H9 (cell line): ENCODE data around the gene DISC1. TPM values are rescaled to one million over a fixed set of nuclear protein-coding genes. Genes with fewer than 3 reads are reported as not detected.

Source experiments
- DNase-seq: peaks from one replicate; pipeline ENCODE4 v3.0.0-alpha.2; 2017
- H2AFZ ChIP-seq: one replicate; pipeline ENCODE4 v1.6.1; 2013; ENCODE audit warnings: mild to moderate bottlenecking, low read length, control low read depth, moderate library complexity
- H2AK5ac ChIP-seq: 2 replicates; pipeline ENCODE4 v1.6.1; 2013; ENCODE audit warnings: low read length, control low read depth, mixed read lengths; ENCODE audit not compliant: insufficient read length
- H2BK120ac ChIP-seq: one replicate; pipeline ENCODE4 v1.6.1; 2013; ENCODE audit warnings: low read depth, mild to moderate bottlenecking, low read length, control low read depth, inconsistent platforms; ENCODE audit not compliant: poor library complexity, severe bottlenecking
- H2BK12ac ChIP-seq: 2 replicates; pipeline ENCODE4 v1.6.1; 2013; ENCODE audit warnings: low read length, control low read depth, mixed read lengths, low read depth; ENCODE audit not compliant: insufficient read length
- H2BK15ac ChIP-seq: 2 replicates; pipeline ENCODE4 v1.6.1; 2013; ENCODE audit warnings: low read depth, low read length, control low read depth
- H2BK20ac ChIP-seq: one replicate; pipeline ENCODE4 v1.6.1; 2013; ENCODE audit warnings: low read depth, mild to moderate bottlenecking, low read length, control low read depth, inconsistent platforms; ENCODE audit not compliant: poor library complexity, severe bottlenecking
- H2BK5ac ChIP-seq: 2 replicates; pipeline ENCODE4 v1.6.1; 2013; ENCODE audit warnings: low read length, control low read depth, mixed read lengths; ENCODE audit not compliant: insufficient read length
- H3K14ac ChIP-seq: 2 replicates; pipeline ENCODE4 v1.6.1; 2013; ENCODE audit warnings: low read length, control low read depth; ENCODE audit not compliant: insufficient read depth
- H3K18ac ChIP-seq: 2 replicates; pipeline ENCODE4 v1.6.1; 2013; ENCODE audit warnings: low read depth, mild to moderate bottlenecking, mixed read lengths, low read length, control low read depth; ENCODE audit not compliant: insufficient read length
- H3K23ac ChIP-seq: 2 replicates; pipeline ENCODE4 v1.6.1; 2013; ENCODE audit warnings: low read length, control low read depth, mixed read lengths, low read depth; ENCODE audit not compliant: insufficient read length
- H3K23me2 ChIP-seq: 2 replicates; pipeline ENCODE4 v1.6.1; 2013; ENCODE audit warnings: low read depth, mild to moderate bottlenecking, mixed read lengths, low read length, control low read depth; ENCODE audit not compliant: insufficient read length, poor library complexity, severe bottlenecking
- H3K27ac ChIP-seq: 2 replicates; pipeline ENCODE4 v1.5.1; 2013; ENCODE audit warnings: low read length, control low read depth, mixed read lengths, low read depth; ENCODE audit not compliant: insufficient read length
- H3K27me3 ChIP-seq: 2 replicates; pipeline ENCODE4 v1.6.1; 2013; ENCODE audit warnings: low read length, control low read depth, inconsistent platforms; ENCODE audit not compliant: insufficient read depth
- H3K4ac ChIP-seq: 2 replicates; pipeline ENCODE4 v1.6.1; 2013; ENCODE audit warnings: low read depth, mild to moderate bottlenecking, control low read depth, inconsistent platforms, low read length, moderate library complexity
- H3K4me1 ChIP-seq: 2 replicates; pipeline ENCODE4 v1.6.1; 2013; ENCODE audit warnings: low read length, control low read depth, inconsistent platforms; ENCODE audit not compliant: insufficient read depth
- H3K4me2 ChIP-seq: 2 replicates; pipeline ENCODE4 v1.6.1; 2013; ENCODE audit warnings: low read length, control low read depth, mixed read lengths; ENCODE audit not compliant: insufficient read length, insufficient read depth
- H3K56ac ChIP-seq: 2 replicates; pipeline ENCODE4 v1.6.1; 2013; ENCODE audit warnings: low read depth, mild to moderate bottlenecking, mixed read lengths, low read length, control low read depth; ENCODE audit not compliant: insufficient read length
- H3K79me1 ChIP-seq: 2 replicates; pipeline ENCODE4 v1.6.1; 2013; ENCODE audit warnings: low read depth, mild to moderate bottlenecking, moderate library complexity, low read length, control low read depth, inconsistent platforms; ENCODE audit not compliant: insufficient read depth, poor library complexity, severe bottlenecking
- H3K79me2 ChIP-seq: 2 replicates; pipeline ENCODE4 v1.6.1; 2013; ENCODE audit warnings: low read length, control low read depth, inconsistent platforms; ENCODE audit not compliant: insufficient read depth
- H3K9ac ChIP-seq: 2 replicates; pipeline ENCODE4 v1.6.1; 2013; ENCODE audit warnings: low read length, control low read depth, mixed read lengths; ENCODE audit not compliant: insufficient read length; ENCODE audit errors: extremely low read depth
- H3K9me3 ChIP-seq: one replicate; pipeline ENCODE4 v1.6.1; 2013; ENCODE audit warnings: low read depth, low read length, inconsistent platforms; ENCODE audit not compliant: control insufficient read depth
- H3T11ph ChIP-seq: one replicate; pipeline ENCODE4 v1.6.1; 2013; ENCODE audit warnings: mild to moderate bottlenecking, low read length, control low read depth, inconsistent platforms
- H4K20me1 ChIP-seq: one replicate; pipeline ENCODE4 v1.6.1; 2013; ENCODE audit not compliant: control insufficient read depth, insufficient read length, insufficient read depth
- H4K5ac ChIP-seq: 2 replicates; pipeline ENCODE4 v1.6.1; 2013; ENCODE audit warnings: low read depth, mild to moderate bottlenecking, mixed read lengths, low read length, control low read depth; ENCODE audit not compliant: insufficient read length
- H4K8ac ChIP-seq: replicated peaks from 2 replicates; pipeline ENCODE4 v1.6.1; 2013; ENCODE audit warnings: low read length, control low read depth, mixed read lengths, low read depth; ENCODE audit not compliant: insufficient read length
- H4K91ac ChIP-seq: 2 replicates; pipeline ENCODE4 v1.6.1; 2013; ENCODE audit warnings: low read depth, mild to moderate bottlenecking, moderate library complexity, mixed read lengths, low read length, control low read depth; ENCODE audit not compliant: insufficient read length
- H3K27ac Mint-ChIP-seq, 3 experiments: 2 replicates in 2 of 3; 3 replicates in 1 of 3; pipeline ENCODE4 v1.8.0; 2020 to 2021; ENCODE audit warnings: mixed read lengths in 3 of 3, mild to moderate bottlenecking in 1 of 3, moderate library complexity in 1 of 3
- H3K27me3 Mint-ChIP-seq: 2 replicates; pipeline ENCODE4 v1.8.0; 2021; ENCODE audit warnings: low read depth, mild to moderate bottlenecking, moderate library complexity, mixed read lengths
- H3K36me3 Mint-ChIP-seq, 3 experiments: 2 replicates in 2 of 3; 3 replicates in 1 of 3; pipeline ENCODE4 v1.8.0; 2020 to 2021; ENCODE audit warnings: low read depth in 3 of 3, mixed read lengths in 3 of 3; ENCODE audit not compliant: insufficient read depth in 1 of 3
- H3K4me1 Mint-ChIP-seq, 2 experiments: 2 replicates each; pipeline ENCODE4 v1.8.0; 2020; ENCODE audit warnings: mixed read lengths in 2 of 2
- H3K4me3 Mint-ChIP-seq, 2 experiments: 2 replicates in 1 of 2; 3 replicates in 1 of 2; pipeline ENCODE4 v1.8.0; 2020 to 2021; ENCODE audit warnings: mild to moderate bottlenecking in 2 of 2, mixed read lengths in 2 of 2, moderate library complexity in 1 of 2
- H3K9me3 Mint-ChIP-seq, 2 experiments: 2 replicates in 1 of 2; 3 replicates in 1 of 2; pipeline ENCODE4 v1.8.0; 2020; ENCODE audit warnings: mild to moderate bottlenecking in 2 of 2, mixed read lengths in 2 of 2, moderate library complexity in 1 of 2
- WGBS: extraction: QIAGEN DNeasy Blood & Tissue Kit; methylation state at CpG from one replicate; pipeline ENCODE4 v1.1.7; 2013; ENCODE audit warnings: missing lambda C conversion rate, low lambda C conversion rate, mixed read lengths; ENCODE audit not compliant: insufficient read length; ENCODE audit errors: extremely low coverage; 5-methylcytosine and 5-hydroxymethylcytosine counted together
- total RNA-seq: library from RNA; stranded (reverse); gene quantifications from 2 replicates; pipeline ENCODE4 v1.2.1, GENCODE V29; 2021
- TF ChIP-seq, protein P1 (sequence below): fragments of 200-600 bp; sonication (generic); conservative IDR thresholded peaks from 3 replicates; pipeline ENCODE4 v1.8.0; 2021; ENCODE audit warnings: antibody characterized with exemption, mild to moderate bottlenecking

Gene DISC1
- total RNA-seq, 1 experiment from 2014 or later: 2.5 TPM

DNA sequence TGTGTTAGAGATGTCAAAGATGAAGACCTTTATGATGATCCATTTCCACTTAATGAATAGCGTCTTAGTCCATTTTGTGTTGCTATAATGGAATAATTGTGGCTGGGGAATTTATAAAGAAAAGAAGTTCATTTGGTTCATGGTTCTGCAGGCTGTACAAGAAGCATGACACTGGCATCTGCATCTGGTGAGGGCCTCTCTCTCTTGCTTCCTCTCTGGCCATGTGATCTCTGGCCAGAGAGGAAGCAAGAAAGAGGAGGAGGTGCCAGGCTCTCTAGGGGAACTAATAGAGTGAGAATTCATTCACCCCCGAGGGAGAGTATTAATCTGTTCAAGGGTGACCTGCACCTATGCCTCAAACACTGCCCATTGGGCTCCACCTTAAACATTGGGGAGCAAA is 242.8 kb downstream of the DISC1 start:
- H3K79me1 ChIP-seq: no peaks in the 10 kb centered on the region
- H2BK5ac ChIP-seq: no peak overlapping the region
- Mint-ChIP-seq H3K4me3 (no peak overlapping the region), H3K27ac (no peak overlapping the region), H3K27me3 (peaks cover 4% of the 10 kb centered on the region; the same call in 1 of the 2 replicates), H3K36me3 (no peaks in the 10 kb centered on the region; a peak in 1 of 7 replicates), H3K4me1 (peaks cover 18 to 20% of the 10 kb centered on the region in 2 experiments), H3K9me3 (no peaks in the 10 kb centered on the region)
- no peak overlapping the region for H4K5ac ChIP-seq
- no peak overlapping the region for H3K9ac ChIP-seq
- no peak overlapping the region for H4K91ac ChIP-seq
- no peak overlapping the region for H3K4ac ChIP-seq
- no peaks in the 10 kb centered on the region for H3K27me3 ChIP-seq
- H3K18ac ChIP-seq: no peak overlapping the region
- H2BK15ac ChIP-seq: no peak overlapping the region
- no peak overlapping the region for H3T11ph ChIP-seq
- no peak overlapping the region for H3K23ac ChIP-seq
- H3K56ac ChIP-seq: no peak overlapping the region
- no peak overlapping the region for H2AK5ac ChIP-seq
- H2BK120ac ChIP-seq: no peak overlapping the region
- no peaks in the 10 kb centered on the region for H3K9me3 ChIP-seq
- WGBS: no CpG with 5 or more reads among the region's 2 CpGs
- DNase-seq: no peak
- no peaks in the 10 kb centered on the region for H3K23me2 ChIP-seq
- TF ChIP-seq, protein P1, sequence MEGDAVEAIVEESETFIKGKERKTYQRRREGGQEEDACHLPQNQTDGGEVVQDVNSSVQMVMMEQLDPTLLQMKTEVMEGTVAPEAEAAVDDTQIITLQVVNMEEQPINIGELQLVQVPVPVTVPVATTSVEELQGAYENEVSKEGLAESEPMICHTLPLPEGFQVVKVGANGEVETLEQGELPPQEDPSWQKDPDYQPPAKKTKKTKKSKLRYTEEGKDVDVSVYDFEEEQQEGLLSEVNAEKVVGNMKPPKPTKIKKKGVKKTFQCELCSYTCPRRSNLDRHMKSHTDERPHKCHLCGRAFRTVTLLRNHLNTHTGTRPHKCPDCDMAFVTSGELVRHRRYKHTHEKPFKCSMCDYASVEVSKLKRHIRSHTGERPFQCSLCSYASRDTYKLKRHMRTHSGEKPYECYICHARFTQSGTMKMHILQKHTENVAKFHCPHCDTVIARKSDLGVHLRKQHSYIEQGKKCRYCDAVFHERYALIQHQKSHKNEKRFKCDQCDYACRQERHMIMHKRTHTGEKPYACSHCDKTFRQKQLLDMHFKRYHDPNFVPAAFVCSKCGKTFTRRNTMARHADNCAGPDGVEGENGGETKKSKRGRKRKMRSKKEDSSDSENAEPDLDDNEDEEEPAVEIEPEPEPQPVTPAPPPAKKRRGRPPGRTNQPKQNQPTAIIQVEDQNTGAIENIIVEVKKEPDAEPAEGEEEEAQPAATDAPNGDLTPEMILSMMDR: no peak
- H2BK20ac ChIP-seq: no peak overlapping the region
- no peaks in the 10 kb centered on the region for H3K79me2 ChIP-seq
- no peak overlapping the region for H2BK12ac ChIP-seq
- no peak overlapping the region for H3K14ac ChIP-seq
- no peaks in the 10 kb centered on the region for H4K20me1 ChIP-seq
- H3K4me2 ChIP-seq: no peak overlapping the region
- H2AFZ ChIP-seq: no peak overlapping the region
- no peak overlapping the region for H3K27ac ChIP-seq
- H4K8ac ChIP-seq: no peak overlapping the region
- H3K4me1 ChIP-seq: peaks cover 4% of the 10 kb centered on the region
